ENCODE measurements around the gene ASTE1.
"Not testable (repeated sequence)": the region's sequence is repeated elsewhere in the genome, so short reads cannot be mapped to it uniquely, and the experiment has no call there.

The ASTE1 gene

GRCh38 chr3:131026321-131027151 is at the start of gene ASTE1, which contains the start of gene NEK11:
TSS of gene ASTE1 (minus strand) at chr3:131026825. CDS start at chr3:131025306, 1,519 bp downstream.
TSS of gene NEK11 (plus strand) at chr3:131026877. CDS start at chr3:131029709, 2,832 bp downstream.
- DNase-seq: peak; percentile 95

GRCh38 chr3:131075632-131076328 is 49.2 kb upstream of the ASTE1 start:
- DNase-seq: no peak

GRCh38 chr3:131072845-131073244 is 46.2 kb upstream of the ASTE1 start:
- DNase-seq: peak; percentile 27

- DNase-seq: no peak
Observed at GRCh38 chr3:131072099-131072559, 45.5 kb upstream of the ASTE1 start.

- peak; percentile 25 for DNase-seq
Observed at GRCh38 chr3:131067983-131068382, 41.4 kb upstream of the ASTE1 start.

GRCh38 chr3:131053043-131053859 is 26.6 kb upstream of the ASTE1 start:
- DNase-seq: no peak

GRCh38 chr3:131050001-131050400 is 23.4 kb upstream of the ASTE1 start:
- no peak for DNase-seq

- DNase-seq: no peak
Observed at GRCh38 chr3:131048030-131048429, 21.4 kb upstream of the ASTE1 start.

GRCh38 chr3:131047582-131047981 is 21.0 kb upstream of the ASTE1 start:
- no peak for DNase-seq

GRCh38 chr3:131042271-131042985 is 15.8 kb upstream of the ASTE1 start:
- not testable (repeated sequence) for DNase-seq

GRCh38 chr3:131038326-131038725 is 11.7 kb upstream of the ASTE1 start:
- DNase-seq: no peak

GRCh38 chr3:131036986-131037385 is 10.4 kb upstream of the ASTE1 start:
- no peak for DNase-seq

- no peak for DNase-seq
Observed at GRCh38 chr3:131036200-131036816, 9.7 kb upstream of the ASTE1 start.

- DNase-seq: no peak
Observed at GRCh38 chr3:131033480-131034080, 7.0 kb upstream of the ASTE1 start.

GRCh38 chr3:131031660-131032059 is 5.0 kb upstream of the ASTE1 start:
- DNase-seq: no peak

GRCh38 chr3:131028844-131029243 is 2.2 kb upstream of the ASTE1 start:
- DNase-seq: no peak

GRCh38 chr3:131025539-131025938 is 1.1 kb downstream of the ASTE1 start:
- no peak for DNase-seq

GRCh38 chr3:131020122-131020693 is 6.4 kb downstream of the ASTE1 start:
- DNase-seq: no peak

GRCh38 chr3:131018970-131019369 is 7.7 kb downstream of the ASTE1 start:
- DNase-seq: no peak

- DNase-seq: no peak
Observed at GRCh38 chr3:131009698-131010097, 16.9 kb downstream of the ASTE1 start.

GRCh38 chr3:131008326-131008725 is 18.3 kb downstream of the ASTE1 start:
- DNase-seq: no peak
